Suppressor macrophage treated with lipopolysaccharide for 4 hours (primary cell): Measurements from ENCODE around the gene EFNA5.

Experiments
- DNase-seq: peaks from one replicate; pipeline ENCODE4 v3.0.0-alpha.2; 2020

The EFNA5 gene

DNA sequence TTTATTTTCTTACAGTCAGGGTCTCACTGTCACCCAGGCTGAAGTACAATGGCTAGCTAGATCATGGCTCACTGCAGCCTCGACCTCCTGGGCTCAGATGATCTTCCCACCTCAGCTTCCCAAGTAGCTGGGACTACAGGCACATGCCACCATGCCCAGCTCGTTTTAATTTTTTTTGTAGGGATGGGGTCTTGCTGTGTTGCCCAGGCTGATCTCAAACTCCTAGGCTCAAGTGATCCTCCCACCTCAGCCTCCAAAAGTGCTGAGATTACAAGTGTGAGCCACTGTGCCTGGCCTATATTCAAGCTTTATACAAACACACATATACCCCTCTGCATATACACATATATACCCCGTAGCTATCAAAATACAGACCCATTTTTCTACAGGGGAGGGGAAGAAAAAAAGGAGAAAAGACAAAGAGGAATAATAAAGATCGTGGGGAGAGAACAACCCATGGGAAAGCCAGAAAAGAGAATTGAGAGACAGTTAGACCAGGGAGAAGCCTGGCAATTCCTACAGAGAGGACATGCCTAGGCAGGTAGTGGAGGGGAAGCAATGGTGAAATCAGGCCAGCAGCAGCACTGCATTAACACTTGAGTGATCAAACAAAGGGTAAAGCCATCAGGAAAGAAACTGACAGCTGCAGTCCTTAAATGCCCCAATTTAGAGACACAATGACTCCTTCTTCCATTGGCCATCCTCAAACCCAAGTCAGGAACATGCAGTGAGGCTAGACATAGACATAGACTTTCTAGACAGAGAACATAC lies 102.7 kb downstream of the EFNA5 start:
- no peak for DNase-seq

DNA sequence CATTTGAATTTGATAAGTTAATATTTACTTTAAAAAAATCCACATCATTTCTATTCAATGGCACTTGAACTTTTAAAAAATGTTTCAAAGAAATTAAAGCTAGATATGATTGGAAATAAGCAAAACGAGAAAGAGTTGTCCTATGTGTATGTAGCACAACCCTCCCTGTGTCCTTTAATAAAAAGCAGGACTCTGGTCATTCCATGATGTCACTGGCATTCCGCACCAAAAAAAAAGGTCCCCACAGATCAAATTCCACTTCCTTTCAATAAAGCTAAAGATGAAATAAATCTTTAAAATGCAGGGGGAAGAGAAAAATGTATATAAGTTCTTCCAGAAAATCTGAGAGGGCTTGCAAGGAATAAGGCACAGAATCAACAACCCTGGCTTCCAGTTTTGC lies 103.8 kb downstream of the EFNA5 start:
- no peak for DNase-seq

DNA sequence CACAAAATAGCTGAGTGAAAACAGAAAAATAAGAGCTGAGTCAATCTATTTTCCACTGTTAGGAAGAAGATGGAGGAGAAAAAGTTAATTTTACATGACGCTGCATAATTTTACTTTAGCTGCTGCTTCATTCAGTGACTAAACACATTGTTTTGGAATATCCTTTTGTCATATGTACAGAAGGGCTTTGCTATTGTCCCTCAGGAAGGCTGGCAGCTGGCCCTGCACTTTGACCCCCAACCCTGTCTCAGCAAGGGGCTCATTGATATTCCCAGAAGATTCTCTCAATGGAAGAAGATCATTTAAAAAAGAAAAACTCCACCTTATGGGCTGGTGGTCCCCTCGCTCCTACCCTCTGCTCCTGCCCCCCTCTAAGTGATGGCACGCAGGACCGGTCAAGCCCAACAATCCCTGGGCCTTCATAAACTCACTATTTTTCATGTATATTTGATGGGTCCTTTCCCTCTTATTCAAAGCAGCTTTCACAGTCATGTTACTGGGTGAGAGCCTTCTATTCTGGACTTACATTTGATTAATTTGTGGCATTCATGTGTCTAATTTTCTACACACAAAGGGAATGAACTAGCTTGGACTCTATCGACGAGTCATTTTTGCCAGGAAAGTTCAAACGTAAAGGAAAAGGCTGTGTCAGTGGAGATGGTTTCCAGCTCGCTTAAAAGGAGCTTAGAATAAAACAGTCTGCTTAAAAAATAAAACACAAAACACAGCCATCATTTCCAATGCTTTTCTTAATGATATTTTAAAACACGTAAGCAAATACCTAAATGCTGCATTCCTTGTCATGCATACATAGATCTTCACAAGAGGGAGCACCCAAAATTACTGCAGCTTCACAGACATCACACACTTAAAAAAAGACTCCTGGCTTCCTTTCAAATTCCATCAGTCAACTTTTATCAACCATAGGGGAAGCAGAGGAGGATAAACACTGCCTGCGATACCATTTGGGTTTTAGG lies 104.7 kb downstream of the EFNA5 start:
- DNase-seq: no peak

DNA sequence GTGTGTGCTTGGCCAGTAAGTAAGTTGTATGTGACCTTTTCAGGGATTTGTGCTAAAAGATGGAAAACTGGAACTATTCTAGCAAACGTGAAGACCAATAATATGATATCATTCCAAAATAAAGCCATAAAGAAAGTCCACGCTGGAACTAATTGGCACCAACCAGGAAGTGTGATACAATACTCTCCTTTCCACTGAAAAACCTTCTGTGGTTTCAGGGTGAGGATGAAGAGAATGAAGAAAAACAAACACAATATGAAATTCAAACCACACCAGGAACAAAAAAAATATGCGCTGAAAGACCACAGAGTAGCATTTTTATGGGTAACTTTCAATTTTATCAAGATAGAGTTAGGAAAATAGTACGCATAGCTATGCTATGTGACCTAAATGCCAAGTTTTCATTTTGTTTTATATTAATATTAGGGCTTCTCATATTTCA lies 105.8 kb downstream of the EFNA5 start:
- DNase-seq: no peak

DNA sequence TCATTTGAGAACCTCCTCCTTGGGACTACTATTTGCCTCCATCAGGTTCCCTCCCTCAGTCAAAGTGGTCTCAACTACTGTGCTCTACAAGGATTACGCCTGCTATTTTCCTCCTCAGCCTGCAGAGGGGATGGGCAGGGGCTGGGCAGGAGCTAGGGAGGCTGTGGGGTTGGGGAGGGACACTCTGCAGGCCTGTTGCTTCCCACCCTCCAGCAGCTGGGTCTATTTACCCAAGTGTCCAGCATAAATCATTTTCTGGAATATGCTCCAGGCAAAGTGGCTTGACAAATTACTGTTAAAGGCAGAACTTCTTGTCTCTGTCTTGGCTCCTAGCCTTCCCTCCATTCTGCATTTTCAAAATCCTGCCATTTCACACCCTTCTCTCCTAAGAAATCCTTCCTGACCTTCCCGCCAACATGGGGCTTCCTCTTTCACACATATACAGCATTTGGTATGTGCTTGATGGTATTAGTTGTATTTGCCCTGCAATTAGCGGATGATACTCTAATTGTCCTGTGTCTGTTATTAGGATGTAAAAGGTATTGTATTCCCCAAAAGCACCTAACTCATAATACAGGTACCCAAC lies 106.7 kb downstream of the EFNA5 start:
- DNase-seq: no peak

DNA sequence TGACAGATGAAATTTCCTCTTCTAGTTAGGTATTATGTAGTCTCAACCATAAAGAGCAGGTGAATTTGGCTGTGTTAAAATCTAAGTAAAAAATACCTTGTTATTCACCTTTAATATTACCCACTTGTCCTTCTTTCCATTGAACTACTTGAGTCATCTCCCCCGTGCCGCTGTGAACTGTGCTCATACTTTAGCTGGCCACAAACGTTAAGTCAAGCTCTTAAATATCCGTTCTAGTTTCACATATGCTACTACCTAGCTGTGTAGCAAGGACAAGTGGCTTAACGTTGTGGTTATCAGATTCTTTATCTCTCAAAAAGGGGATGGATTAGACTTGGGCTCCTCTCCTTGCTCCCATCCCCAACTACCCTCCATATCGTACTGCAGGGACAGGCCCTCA lies 110.4 kb downstream of the EFNA5 start:
- DNase-seq: no peak

DNA sequence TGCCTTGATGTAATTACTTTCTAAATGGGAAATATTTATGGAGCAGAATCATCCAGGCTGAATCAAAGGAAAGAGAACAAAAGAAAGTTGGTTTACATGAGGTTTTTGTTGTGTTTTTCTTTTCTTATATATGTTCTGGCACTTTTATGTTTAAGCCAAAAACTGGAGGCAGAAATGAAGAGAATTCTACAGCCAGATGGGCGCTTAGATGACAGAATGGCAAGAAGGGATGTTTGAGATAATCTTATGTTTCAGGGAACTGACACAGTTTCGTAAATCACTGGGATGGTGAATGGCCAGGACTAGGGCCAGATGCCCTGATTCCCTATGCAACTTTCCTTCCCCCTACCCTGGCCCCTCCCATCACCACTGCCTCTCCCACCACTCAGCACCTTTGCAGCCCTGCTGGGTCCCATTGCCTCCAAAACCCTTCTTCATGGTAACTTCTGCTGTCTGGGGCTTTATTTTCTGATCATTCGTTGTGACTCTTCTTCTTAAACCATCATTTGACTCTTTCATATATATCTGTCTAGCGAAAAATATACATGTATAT lies 111.8 kb downstream of the EFNA5 start:
- no peak for DNase-seq

DNA sequence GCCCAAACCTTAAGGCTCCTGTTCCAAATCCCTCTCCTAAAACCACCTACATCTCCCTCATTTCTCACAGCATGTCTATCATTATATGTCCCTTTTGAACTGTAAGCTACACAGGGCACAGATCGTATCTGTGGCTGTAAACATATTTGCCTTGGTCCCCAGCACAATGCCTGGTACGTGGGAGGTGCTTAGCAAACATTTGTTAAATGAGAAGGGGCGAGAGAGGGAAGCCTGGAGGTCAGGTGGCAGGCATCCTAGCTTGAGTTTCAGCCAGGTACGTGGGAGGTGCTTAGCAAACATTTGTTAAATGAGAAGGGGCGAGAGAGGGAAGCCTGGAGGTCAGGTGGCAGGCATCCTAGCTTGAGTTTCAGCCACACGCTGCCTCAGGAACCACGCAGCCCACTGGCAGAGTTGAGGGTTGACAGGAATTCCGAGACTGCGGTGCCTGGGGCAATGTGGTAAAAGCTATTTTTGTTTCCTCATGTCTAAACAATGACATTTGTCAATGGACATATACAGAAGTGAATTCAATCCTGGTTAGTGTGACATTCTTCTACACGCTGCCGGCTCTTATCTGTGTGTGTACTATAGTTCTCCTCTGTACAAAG lies 113.6 kb downstream of the EFNA5 start:
- DNase-seq: no peak

DNA sequence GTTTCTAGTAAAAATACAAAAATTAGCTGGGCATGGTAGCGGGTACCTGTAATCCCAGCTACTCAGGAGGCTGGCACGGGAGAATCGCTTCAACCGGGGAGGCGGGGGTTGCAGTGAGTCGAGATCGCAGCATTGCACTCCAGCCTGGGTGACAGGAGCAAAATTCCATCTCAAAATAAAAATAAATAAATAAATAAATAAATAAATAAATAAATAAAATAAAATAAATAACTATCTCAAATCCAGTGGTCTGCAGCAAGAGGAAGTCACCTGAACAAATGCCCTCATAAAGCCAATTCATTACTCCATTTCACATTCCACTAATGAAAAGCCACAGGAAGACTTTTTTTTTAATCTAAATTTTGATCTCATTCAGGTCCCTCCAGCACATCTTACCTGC lies 114.2 kb downstream of the EFNA5 start:
- no peak for DNase-seq

DNA sequence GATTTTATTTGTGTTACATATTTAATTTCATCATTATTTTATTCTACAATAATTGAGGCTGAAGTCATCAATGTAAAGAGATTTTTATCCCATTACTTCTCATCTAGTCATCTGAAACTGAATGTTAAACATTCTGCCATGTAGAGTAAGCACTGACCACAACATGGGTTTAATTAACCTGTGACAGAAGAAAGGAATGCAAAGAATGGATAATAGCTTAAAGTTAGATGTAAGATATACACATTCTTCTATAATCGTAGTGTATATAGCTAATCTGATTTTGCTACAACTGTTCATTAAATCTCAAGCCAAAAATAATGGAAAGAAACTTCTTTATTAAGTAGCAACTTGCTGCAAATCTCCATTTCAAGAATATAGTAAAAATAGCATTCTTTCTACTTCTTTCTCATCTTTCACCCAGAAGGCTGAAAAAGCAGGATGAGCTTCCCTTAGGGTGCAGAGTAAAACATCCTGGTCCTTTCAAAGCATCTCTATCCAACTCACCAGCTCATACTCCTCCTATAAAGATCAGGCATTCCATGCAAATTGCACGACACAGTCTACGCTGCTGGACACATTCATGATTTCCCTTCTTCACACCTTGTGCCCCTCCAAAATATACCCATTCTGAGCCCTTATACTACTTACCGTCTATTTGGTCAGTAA lies 115.2 kb downstream of the EFNA5 start:
- no peak for DNase-seq

DNA sequence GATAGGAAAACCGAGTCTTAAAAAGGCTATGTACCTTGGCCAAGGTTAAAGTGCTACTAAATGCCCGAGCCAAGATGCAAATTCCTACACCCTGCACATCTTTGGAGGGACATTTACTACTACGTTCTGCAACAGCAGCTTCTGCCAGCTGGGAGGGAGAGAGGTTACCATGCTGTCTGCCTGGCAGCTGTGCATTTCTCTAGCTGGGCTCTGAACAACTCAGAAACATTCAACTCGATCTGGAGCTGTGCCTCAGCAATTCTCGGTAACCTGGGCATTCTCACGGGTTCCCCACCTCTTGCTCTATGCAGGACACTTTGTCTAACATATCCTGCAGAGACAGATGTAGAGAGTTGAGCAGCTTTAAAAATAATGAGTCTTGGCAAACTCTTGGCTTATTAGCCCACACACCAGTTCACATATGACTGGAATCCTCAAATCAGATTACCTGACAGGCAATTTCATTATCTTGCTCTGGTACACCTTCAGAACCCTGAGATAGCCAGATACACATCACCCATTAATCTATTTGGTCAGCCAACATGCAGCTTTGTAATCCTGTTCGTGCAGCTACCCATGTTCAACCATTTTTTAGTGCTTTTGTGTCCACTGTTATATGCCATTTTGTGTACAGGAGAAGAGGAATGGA lies 115.8 kb downstream of the EFNA5 start:
- no peak for DNase-seq

DNA sequence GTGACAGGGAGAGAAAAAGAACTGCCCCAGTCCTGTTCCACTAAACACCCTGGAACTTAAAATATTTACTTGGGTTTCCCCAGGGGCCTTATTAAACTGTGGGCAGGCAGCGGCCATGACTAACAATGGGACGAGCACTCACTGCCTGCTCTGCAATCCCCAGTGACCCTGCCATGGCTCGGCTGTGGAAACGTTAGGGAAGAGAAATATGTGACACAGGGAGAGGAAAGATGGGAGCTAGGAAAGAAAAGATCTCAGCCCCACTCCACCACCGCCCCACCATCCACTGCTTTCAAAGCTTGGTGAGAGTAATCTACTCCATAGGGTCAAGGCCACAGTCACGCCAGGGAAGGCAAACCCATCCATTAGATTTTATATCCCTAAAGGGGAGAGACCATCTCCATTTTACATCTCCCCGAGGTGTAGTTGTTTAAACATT lies 117.6 kb downstream of the EFNA5 start:
- DNase-seq: no peak

DNA sequence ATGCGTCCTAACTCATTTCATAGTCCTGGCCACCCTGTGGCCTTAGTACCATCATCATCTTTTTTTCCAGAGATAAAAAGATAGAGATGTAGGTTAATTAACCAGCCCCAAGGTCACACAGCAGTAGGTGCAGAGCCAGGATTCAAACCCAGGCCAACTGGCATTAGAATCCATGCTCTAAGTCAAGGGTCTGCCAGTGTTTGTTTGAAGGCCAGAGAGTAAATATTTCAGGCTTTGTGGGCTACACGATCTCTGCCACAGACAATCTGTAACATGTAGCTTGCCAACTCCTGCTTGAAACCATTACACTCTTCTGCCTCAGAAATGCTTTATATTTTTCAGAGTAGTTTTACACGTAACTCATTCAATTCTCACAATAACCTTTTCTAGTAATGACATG lies 119.6 kb downstream of the EFNA5 start:
- DNase-seq: no peak

DNA sequence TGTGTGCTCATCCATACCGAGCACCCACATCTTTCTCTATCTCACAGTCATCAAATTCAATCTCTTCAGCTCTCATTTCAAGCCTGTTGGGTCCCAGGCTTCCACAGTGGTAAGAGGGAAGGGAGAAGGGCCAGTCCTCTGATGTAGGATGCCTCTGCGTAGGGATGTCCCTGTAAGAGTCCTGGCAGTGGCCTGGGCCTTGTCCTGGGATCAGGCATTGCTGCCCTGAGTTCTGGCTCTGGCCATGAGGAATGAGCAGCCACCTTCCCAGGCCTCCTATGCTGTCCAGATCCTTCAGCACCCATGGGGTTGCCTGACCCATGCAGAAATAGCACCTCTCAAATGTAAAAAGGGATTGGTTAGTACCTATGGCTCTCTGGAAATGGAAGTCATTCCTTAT lies 121.2 kb downstream of the EFNA5 start:
- no peak for DNase-seq

DNA sequence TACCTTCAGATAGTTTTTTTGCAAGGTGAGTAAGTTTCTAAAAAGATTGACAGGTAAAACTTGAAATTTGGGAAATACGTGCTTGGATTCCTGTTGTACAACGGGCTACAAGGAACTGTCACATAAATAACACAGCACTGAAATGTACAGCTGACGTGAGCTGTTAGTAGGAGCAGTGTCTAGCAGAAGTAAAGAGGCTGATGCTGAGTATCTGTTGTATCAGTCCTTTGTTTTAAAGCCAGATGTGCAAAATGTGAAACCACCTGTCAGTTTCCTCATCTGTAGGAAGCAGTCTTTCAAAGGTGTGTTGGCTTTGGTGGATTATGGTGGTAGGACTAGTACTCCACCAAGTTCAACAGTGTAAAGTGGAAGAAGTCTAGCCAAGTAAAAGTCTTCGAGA lies 122.3 kb downstream of the EFNA5 start:
- no peak for DNase-seq

DNA sequence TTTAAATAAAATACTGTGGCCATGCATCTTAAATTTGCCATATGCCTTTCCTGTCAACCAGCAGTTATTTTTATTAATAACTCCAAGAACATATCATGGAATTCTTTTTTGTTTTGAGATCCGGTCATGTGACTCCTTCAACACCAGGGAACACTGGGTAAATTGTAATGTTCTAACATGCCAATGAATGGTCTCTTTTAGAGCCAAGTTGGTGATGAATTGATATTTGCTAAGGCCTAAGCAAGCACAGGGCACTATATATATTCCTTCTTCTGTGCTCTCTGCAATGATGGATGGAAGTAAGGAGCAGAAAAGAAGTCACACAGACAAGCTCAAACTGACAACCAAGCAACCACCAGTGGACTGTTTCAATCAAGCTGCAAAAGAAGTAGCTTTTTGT lies 124.0 kb downstream of the EFNA5 start:
- DNase-seq: no peak

DNA sequence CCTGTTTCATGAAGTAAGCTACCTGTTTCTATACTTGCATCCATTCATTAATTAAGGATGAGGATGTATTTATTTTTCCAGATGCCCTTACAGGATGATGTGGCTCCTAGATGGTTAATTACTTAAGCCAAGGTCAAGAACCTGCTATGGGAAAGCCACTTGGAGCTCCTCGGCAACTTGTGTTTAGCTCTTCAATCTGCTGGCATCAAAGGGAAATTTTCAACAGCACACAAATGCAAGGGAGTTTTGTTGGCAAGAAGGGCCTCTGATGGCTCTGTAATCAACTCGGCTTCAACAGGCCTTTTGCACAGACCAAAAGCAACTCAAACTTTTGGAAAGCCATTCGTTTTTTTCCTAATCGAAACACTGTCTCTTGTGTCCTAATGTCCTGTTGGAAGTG lies 125.3 kb downstream of the EFNA5 start:
- DNase-seq: no peak

DNA sequence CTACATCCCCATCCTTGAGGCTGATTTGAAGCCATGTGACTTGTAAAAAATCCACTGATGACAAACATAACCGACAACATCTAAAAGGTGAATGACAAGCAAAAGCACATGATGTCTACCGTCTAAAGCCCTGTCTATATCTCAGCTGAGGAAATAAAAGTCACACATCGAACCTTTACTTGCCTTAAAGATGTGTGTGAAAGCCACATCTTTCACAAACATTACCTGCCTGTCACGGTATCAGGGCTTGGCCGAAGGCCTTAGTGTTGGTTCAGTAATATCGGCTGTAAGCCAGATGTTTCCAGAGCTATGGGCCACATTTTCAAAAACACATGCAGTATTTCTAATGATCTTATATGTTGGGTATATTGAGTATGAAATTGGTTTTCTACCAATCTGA lies 125.8 kb downstream of the EFNA5 start:
- DNase-seq: no peak

DNA sequence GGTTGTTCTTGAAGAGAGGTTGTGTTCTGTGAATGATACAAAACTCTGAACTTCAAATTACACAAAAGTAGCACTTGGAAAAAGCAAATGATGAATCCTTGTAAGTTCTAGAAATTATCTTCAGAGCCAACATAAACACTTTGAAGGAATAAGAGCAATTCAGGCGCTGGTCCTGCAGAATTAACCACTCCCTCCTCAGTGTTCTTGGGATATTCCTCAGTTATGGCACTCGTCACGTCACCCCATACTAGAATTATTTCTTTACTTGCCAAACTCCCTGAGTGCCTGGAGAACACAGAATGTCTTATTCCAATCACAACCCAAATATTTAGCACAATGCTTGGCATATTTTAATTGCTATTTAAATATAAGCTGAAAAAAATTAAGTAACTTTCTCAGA lies 126.3 kb downstream of the EFNA5 start:
- no peak for DNase-seq

DNA sequence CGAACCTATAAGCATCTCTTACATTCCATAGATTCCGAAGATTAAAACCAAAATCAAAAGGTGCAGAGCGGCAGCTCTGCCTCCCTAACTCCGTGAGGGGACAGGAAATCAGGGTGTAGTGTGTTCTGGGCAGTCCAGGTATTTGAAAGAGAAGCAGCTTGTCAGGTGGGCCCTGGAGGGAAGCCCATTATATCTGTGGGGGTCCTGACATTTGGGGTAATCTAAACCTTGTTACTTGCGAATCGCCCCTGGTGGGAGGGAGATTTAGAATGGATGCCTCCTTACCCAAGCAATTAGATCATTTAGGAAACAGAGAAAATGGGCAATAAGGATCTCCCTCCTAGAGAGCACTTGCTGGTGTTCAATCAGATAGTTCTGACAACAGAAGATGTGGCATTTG lies 126.9 kb downstream of the EFNA5 start:
- no peak for DNase-seq

DNA sequence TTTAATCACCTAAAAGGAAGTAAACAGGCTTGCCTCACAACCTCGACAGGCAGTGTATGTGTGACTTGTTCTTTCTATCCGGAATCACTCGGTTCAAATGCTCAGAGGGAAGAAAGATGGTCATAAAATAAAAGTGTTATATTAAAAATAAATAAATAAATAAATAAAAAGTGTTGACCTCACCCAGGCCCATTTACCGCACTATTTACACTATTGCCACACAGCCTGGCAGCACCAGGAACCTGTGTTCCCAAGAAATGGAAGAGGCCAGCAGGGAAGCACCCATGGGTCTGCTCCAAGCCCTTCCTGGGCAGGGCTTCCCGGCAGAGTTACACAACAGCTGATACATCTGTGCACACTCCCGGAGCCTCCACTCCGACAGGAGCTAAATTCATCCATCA lies 127.9 kb downstream of the EFNA5 start:
- DNase-seq: no peak

DNA sequence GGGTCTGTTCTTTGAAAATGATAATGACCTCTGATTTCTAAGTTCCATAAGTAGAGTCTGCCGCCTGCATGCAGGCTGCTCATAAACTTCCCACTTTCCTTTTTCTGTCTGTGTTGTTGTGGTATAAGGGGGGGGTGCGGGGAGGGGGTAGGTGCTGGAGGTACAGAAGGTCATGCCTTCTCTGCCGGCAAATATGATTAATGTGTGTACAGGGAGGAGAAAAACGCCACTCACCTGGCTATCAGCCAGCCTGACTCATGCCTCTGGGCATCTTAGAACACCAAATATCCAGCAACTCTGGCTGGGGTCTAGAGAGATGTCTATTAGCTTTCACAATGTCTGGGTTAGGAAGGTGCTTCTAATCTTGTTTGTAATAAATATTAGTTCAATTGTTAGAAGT lies 128.3 kb downstream of the EFNA5 start:
- DNase-seq: no peak
